NCI-H2196 (cell line): Measurements from ENCODE around the gene SNX3.

Experiments used
- DNase-seq: peaks from one replicate; lab custom pipeline; 2025; ENCODE audit not compliant: unreplicated experiment; lab: John Stamatoyannopoulos, UW

SNX3 gene

GRCh38 chr6:108209738-108210137 is 51.1 kb downstream of the SNX3 start:
- DNase-seq: no peak

GRCh38 chr6:108207013-108207412 is 53.8 kb downstream of the SNX3 start:
- DNase-seq: no peak

GRCh38 chr6:108203189-108204112 is 57.4 kb downstream of the SNX3 start:
- DNase-seq: no peak

- DNase-seq: no peak
Observed at GRCh38 chr6:108200631-108201030, 60.2 kb downstream of the SNX3 start.

GRCh38 chr6:108200186-108200585 is 60.7 kb downstream of the SNX3 start:
- DNase-seq: no peak

- no peak for DNase-seq
Observed at GRCh38 chr6:108198761-108199498, 61.9 kb downstream of the SNX3 start.

GRCh38 chr6:108195209-108195608 is 65.6 kb downstream of the SNX3 start:
- no peak for DNase-seq

GRCh38 chr6:108194503-108194902 is 66.3 kb downstream of the SNX3 start:
- DNase-seq: no peak

GRCh38 chr6:108193835-108194234 is 67.0 kb downstream of the SNX3 start:
- no peak for DNase-seq

- DNase-seq: no peak
Observed at GRCh38 chr6:108193131-108193530, 67.7 kb downstream of the SNX3 start.

- DNase-seq: no peak
Observed at GRCh38 chr6:108187519-108187918, 73.3 kb downstream of the SNX3 start.

- no peak for DNase-seq
Observed at GRCh38 chr6:108186226-108186625, 74.6 kb downstream of the SNX3 start.

- DNase-seq: no peak
Observed at GRCh38 chr6:108180776-108181175, 80.1 kb downstream of the SNX3 start.

GRCh38 chr6:108180266-108180665 is 80.6 kb downstream of the SNX3 start:
- no peak for DNase-seq

- DNase-seq: no peak
Observed at GRCh38 chr6:108179741-108180140, 81.1 kb downstream of the SNX3 start.

GRCh38 chr6:108176281-108177089 is 84.4 kb downstream of the SNX3 start:
- no peak for DNase-seq

- DNase-seq: no peak
Observed at GRCh38 chr6:108175592-108176279, 85.1 kb downstream of the SNX3 start.

GRCh38 chr6:108175176-108175591 is 85.7 kb downstream of the SNX3 start:
- DNase-seq: no peak

GRCh38 chr6:108174371-108175175 is 86.3 kb downstream of the SNX3 start:
- DNase-seq: no peak
